Testis (tissue), 3 donors: ENCODE measurements around the gene GALR1. TPM values are rescaled to one million over a fixed set of nuclear protein-coding genes. Genes with fewer than 3 reads are reported as not detected.

Source experiments
- DNase-seq: peaks from one replicate; pipeline ENCODE4 v3.0.0-alpha.2; 2019
- H3K27ac ChIP-seq, 2 donors: fragments of 200-600 bp; sonication (generic); one replicate each; pipeline ENCODE4 v1.5.1; 2019
- H3K27me3 ChIP-seq: fragments of 200-600 bp; sonication (generic); one replicate; pipeline ENCODE4 v1.5.1; 2019
- H3K36me3 ChIP-seq: fragments of 200-600 bp; sonication (generic); one replicate; pipeline ENCODE4 v1.5.1; 2017; ENCODE audit warnings: low read depth; ENCODE audit errors: missing control alignments
- H3K4me1 ChIP-seq: fragments of 200-600 bp; sonication (generic); one replicate; pipeline ENCODE4 v1.5.1; 2019
- H3K4me3 ChIP-seq, 2 donors: fragments of 200-600 bp; sonication (generic); one replicate each; pipeline ENCODE4 v1.5.1; 2017 to 2019
- H3K9me3 ChIP-seq: fragments of 200-600 bp; sonication (generic); one replicate; pipeline ENCODE4 v1.5.1; 2017
- CTCF ChIP-seq, 3 experiments: fragments of 450-650 bp in 2 of 3; fragments of 200-600 bp in 1 of 3; sonication (generic) in 1 of 3; IDR thresholded peaks; one replicate each; pipeline ENCODE4 v1.5.1; 2016 to 2019; ENCODE audit warnings: antibody characterized with exemption in 3 of 3, mild to moderate bottlenecking in 2 of 3, moderate library complexity in 1 of 3
- POLR2A ChIP-seq: fragments of 450-650 bp; IDR thresholded peaks from one replicate; pipeline ENCODE4 v1.6.1; 2017; ENCODE audit warnings: antibody characterized with exemption, mild to moderate bottlenecking, moderate library complexity
- WGBS, 2 donors: methylation state at CpG; one replicate each; pipeline ENCODE4 v1.1.5; 2018; 5-methylcytosine and 5-hydroxymethylcytosine counted together
- intact Hi-C: fragments of 100-400 bp; cut with DNase I; formaldehyde crosslinking; loops from one replicate; pipeline ENCODE4 v1.15.1; 2023; ENCODE audit warnings: low total_unique reads
- polyA plus RNA-seq: library from polyadenylated mRNA; stranded (reverse); fragments of 350-450 nt; fragmentation: Illumina TruSeq; extraction: RNeasy Lipid Tissue Mini Kit (QIAGEN cat#74804); gene quantifications from one replicate; pipeline ENCODE4 v1.2.3, GENCODE V29; 2014; ENCODE audit warnings: low read depth, low replicate concordance; ENCODE audit not compliant: insufficient read depth
- total RNA-seq, 2 donors: library from RNA; depleted of rRNA; stranded (reverse); fragments of >200 nt; gene quantifications; one replicate each; pipeline ENCODE4 v1.2.3, GENCODE V29; 2016

Gene GALR1
- total and polyA plus RNA-seq, 3 donors from 2014 or later: 0.11 to 0.43 (median 0.16) TPM

DNA sequence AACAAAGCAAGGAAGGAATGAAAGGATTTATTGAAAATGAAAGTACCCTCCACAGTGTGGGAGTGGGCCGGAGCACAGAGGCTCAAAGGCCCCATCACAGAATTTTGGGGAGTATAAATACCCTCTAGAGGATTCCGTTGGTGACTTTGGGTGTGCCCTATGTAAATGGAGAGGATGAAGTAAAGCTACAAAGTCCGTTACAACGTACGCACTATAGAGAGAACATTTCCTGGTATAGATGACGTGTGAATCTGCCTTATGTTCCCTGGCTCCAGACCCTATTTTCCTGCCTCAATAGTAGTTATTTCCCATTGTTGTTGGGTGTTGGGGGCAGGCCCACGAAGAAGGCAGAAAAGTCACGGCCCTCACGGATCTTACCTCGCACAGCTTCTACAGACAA lies 65.3 kb downstream of the GALR1 start:
- Histone ChIP-seq H3K27me3 (no peaks in the 10 kb centered on the region), H3K36me3 (no peaks in the 10 kb centered on the region), H3K4me1 (no peaks in the 10 kb centered on the region), H3K4me3 (no peak overlapping the region), H3K27ac (no peak overlapping the region), H3K9me3 (no peaks in the 10 kb centered on the region)
- intact Hi-C loops: no loop called here
- 75 to 86% methylated on average over 10 of the region's 10 CpGs for WGBS, 2 donors
- TF ChIP-seq CTCF (IDR thresholded peaks at IDR 0.05) (no peak), POLR2A (no peak)
- DNase-seq: no peak

- intact Hi-C loops: no loop called here
- H3K27me3 ChIP-seq: no peaks in the 10 kb centered on the region
- H3K4me1 ChIP-seq: no peaks in the 10 kb centered on the region
- 83 to 88% methylated on average over 3 of the region's 3 CpGs for WGBS, 2 donors
- H3K4me3 ChIP-seq: no peak overlapping the region
- TF ChIP-seq CTCF (IDR thresholded peaks at IDR 0.05) (no peak), POLR2A (no peak)
- no peak overlapping the region for H3K27ac ChIP-seq
- H3K9me3 ChIP-seq: no peaks in the 10 kb centered on the region
- no peak for DNase-seq
- no peaks in the 10 kb centered on the region for H3K36me3 ChIP-seq
These were observed 66.4 kb downstream of the GALR1 start for GRCh38 chr18:77316008-77316407.

- no peaks in the 10 kb centered on the region for H3K4me1 ChIP-seq
- H3K27ac ChIP-seq: no peak overlapping the region
- 78% methylated on average over 4 of the region's 4 CpGs for WGBS, 2 donors
- H3K4me3 ChIP-seq: no peak overlapping the region
- TF ChIP-seq CTCF (IDR thresholded peaks at IDR 0.05) (no peak), POLR2A (no peak)
- intact Hi-C loops: no loop called here
- H3K27me3 ChIP-seq: no peaks in the 10 kb centered on the region
- no peaks in the 10 kb centered on the region for H3K36me3 ChIP-seq
- no peaks in the 10 kb centered on the region for H3K9me3 ChIP-seq
- no peak for DNase-seq
These were observed 67.0 kb downstream of the GALR1 start for GRCh38 chr18:77316641-77317040.

DNA sequence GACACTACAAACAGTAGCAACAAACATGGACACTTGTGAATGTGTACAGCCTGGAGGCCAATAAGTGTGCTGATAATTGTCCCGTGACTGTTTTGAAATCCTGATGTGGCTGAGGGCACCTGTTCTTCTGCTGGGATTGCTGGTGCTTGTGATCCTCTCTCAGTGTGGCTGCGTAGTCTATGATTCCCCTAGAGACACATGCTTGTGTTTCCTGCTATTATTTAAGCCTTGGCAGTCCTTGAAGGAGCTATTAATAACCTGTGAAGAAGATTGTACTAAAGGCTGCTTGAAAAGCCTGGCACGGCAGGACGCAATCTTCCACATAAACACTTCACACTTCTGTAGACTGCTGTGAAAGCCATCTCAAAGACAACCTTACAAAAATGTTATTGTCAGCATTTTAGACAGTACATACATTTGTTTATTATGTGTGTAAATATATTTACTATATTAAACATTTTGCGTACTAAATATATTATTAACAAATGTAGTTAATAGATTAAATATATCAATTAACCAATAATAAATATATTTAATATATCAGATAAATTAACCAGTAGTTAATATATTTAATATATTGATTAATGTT lies 71.4 kb downstream of the GALR1 start:
- Histone ChIP-seq H3K27ac (no peak overlapping the region), H3K4me1 (no peaks in the 10 kb centered on the region), H3K9me3 (no peaks in the 10 kb centered on the region), H3K27me3 (no peaks in the 10 kb centered on the region), H3K4me3 (no peak overlapping the region), H3K36me3 (no peaks in the 10 kb centered on the region)
- 36 to 38% methylated on average over 5 of the region's 5 CpGs for WGBS, 2 donors
- intact Hi-C loops: no loop called here
- TF ChIP-seq CTCF (IDR thresholded peaks at IDR 0.05) (no peak), POLR2A (no peak)
- DNase-seq: no peak
